Inflammatory macrophage treated with lipopolysaccharide for 1 hour (primary cell): ENCODE results near the gene LRP11.
"Not testable (repeated sequence)": the region's sequence is repeated elsewhere in the genome, so short reads cannot be mapped to it uniquely, and the experiment has no call there.

Source experiments
- DNase-seq, 2 donors: peaks; one replicate each; pipeline ENCODE4 v3.0.0-alpha.2; 2020 to 2022

LRP11 gene

DNA sequence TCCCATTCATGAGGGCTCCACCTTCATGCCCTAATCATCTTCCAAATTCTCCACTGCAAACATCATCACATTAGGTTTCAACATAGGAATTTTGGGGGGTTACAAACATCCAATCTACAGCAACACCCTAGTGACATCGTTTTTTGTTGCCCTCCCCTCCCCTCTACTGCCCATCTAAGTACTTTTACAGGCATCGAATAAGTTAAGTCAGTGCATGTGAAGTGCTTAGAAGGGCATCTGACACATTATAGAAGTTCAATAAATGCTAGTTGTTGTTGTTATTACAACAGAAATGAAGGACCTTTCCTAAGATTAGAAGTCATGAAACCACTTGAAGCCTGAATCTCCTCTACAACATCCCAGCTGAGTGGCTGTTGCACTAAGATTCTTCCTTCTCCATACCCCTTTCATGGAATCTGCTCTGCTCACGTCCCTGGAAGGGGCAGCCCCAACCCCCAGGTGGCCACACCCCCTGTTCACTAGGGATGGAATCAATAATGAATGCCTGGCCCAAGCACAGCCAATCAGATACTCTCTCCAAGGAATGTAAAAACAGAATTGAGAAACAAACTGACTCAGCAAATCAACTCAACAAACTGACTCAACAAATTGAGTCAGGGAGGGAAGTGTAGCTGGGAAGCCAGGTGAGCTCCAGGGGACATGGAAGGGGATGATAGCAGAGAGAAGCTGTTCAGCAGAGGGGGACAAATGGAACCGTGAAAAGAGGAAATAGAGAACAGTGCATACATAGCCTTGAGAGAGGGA lies 3.9 kb upstream of the LRP11 start:
- DNase-seq, result no peak

DNA sequence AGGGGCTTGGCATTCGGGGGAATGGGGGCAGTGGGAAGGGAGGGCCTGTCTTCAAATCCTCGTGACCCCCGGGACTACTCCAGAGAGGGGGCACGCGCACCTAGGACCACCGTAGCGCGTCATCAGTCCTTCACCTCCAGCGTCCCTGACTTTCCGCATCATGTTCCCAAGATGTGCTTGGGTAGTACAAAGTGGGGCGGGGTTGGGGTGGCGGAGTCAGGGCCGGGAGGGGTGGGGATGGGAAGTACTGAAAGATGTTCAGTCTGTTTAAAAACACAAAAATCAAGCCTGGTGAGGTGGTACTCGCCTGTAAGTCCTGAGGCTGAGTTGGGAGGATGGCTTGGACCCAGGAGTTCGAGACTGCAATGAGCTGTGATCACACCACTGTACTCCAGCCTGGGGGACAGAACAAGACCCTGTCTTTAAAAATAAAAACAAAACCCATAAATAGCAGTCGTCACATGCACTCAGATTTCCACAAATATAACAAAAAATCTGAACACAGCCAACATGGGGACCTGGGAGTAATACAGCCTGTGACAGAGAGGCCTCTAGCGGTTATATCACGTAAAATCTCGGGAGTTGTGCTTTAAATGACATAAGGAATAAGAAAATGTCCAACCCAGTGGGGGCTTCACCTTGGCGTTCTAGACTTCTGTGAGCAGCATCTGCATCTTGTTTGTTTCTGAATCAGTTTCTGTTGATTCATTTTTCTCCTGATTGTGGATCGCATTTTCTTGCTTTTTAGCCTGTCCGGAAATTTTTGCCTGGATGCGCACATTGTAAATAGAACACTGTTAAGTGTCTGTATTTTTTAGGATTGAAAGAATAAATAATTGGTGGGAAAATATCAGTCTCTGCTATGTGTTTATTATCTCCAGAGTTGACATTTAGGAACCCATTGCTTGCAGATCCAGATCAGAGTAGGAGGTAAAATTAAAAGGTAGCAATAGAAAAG lies 698 bp upstream of the LRP11 start:
- DNase-seq, result peak; percentile 39 to 71

DNA sequence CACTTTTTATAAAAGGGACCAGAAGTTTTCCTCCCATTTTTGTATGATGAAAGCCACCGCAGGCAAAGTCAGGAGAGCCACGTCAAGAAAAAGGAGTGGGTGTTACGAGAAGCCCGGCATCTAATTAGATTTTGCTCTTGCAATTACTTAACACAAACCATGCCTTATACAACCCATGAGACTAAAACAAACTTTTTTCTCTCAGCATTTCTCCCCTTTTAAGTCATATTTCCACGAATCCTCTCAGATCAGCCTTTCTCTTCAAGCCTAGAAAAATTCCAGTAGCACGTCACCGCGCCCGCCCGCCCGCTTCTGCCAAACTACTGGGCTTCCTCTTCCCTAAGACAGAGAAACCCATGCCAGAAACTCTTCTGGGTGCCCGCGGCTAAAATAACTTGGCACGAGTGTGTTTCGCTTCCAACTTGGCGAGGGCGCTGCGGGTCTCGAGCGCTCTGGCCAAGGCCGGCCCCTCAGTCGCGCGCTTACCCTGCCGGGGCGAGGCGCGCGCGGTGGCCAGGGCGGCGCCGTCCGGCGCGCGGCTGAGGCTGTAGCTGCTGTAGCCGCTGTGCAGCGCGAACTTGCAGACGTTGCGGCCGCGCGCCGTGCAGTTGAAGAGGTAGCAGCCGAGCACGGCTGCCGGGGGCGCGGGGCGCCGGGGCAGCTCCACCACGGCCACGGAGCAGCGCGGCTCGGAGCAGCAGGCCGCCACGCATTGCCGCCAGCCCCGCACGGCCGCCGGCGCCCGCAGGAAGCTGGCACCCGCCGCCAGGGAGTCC lies 1.0 kb downstream of the LRP11 start:
- peak; percentile 72 to 79 for DNase-seq

DNA sequence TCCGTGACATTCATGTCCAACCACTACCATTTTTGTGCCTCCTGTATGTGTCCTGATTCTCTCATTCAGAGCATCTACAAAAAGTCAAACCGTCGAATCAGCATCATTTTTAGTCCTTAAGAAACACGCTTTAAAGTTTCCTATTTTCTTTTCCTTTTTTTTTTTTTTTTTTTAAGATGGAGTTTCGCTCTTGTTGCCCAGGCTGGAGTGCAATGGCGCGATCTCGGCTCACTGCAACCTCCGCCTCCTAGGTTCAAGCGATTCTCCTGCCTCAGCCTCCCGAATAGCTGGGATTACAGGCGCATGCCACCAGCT lies 1.8 kb downstream of the LRP11 start:
- not testable (repeated sequence) for DNase-seq

DNA sequence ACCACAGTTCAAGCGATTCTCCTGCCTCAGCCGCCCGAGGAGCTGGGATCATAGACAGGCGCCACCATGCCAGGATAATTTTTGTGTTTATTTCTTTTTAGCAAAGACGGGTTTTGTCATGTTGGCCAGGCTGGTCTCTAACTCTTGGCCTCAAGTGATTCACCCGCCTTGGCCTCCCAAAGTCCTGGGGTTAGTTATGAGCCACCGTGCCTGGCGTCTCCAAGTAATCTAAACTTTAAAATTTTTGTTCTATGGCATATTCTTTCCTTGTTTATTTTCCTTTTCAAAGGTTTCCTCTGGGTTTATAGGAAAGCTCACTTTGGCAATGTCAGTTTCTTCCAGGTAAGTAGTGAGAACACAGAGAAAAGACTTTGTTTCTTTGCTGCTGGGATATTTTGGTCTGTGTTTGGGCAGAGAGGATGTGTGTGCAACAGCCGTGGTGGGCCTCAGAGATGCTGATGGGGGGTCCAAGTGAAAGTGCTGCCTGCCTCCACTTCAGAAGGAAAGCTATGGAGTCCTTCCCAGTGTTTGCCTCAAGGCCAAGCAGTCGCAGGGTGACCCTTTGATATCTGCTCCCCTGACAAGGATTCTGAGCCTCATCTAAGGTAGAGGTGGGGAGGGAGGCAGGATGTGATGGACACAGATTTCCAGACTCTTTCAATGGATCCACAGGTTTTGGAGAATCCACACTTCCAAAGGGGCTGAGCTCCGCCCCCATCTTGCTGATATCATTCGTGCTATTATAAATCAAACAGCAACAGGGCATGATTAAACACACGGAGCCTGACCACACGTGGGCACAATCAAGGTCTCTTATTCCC lies 2.3 kb downstream of the LRP11 start:
- DNase-seq, result no peak

DNA sequence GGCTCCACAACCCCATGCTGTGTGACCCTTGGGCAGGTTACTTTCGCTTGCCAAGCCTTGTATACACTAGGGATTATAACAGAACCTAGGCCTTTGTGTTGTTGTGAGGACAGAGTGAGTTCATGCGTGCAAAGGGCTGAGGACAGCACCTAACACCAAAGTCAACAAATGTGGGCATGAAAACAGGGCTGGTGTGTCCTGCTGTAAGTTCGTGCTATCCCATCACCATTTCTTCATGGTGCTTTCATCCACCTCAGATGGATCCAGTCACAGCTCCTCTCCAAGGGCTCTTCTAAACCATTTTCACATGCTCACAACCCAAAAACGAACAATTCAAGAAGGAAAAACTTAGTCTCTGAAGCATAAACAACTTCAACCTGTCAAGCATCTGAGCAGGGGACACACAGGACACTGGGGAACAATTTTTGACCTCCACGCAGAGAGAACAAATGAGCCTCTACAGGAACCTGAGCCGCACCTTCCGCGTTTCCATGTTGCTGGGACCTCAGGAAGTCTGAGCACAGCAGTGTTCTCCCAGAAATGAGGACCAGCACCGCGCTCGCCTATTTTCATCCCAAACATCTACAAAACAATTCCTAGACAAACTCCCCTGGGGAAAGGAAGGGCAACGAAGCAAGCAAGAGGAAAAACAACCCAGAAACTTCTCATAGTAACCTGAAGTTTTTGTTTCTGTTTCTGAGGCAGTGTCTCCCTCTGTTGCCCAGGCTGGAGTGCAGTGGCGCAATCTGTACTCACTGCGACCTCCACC lies 3.1 kb downstream of the LRP11 start:
- no peak for DNase-seq

DNA sequence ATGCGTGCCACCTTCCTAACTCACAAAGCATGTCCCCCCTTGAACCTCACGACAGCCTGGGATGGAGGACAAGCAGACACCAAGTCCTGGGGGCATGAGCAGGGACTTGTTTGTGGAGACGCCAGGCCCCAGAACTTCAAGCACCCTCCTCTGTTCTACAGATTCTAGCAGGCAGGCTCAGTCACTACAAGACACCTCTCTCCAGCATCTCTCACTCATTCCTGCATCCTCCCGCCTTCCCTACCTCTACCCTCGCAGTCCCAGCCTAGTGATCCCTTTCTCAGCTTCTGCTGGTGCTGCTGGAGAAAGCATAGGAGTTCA lies 3.7 kb downstream of the LRP11 start:
- no peak for DNase-seq

DNA sequence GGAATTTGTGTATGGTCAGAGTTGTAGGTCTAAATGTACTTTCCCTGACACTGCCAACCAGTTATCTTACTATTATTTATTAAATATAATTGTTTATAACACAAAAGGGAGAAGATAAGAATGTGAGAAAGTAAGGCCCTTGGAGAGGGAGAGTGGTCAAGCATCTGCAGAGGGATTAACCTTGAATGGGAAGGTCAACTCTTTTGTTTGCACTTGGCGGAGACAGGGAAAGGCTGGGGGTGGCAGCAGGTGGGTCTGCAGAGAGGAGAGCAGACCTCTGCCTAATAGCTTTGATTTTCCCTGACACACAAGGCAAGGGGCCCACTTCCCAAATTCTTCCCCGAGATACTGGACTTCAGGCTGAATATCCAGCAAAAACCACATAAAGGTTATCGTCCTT lies 4.2 kb downstream of the LRP11 start:
- no peak for DNase-seq

DNA sequence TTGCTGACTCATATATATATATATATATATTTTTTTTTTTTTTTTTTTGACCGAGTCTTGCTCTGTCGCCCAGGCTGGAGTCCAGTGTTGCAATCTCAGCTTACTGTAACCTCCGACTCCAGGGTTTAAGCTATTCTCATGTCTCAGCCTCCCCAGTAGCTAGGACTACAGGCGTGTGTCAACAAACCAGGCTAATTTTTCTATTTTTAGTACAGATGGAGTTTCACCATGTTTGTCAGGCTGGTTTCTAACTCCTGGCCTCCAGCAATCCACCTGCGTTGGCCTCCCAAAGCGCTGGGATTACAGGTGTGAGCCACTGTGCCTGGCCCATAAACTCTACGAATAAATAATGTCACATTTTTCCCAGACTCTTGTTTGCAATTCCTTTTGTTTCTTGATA lies 4.8 kb downstream of the LRP11 start:
- DNase-seq, result no peak

DNA sequence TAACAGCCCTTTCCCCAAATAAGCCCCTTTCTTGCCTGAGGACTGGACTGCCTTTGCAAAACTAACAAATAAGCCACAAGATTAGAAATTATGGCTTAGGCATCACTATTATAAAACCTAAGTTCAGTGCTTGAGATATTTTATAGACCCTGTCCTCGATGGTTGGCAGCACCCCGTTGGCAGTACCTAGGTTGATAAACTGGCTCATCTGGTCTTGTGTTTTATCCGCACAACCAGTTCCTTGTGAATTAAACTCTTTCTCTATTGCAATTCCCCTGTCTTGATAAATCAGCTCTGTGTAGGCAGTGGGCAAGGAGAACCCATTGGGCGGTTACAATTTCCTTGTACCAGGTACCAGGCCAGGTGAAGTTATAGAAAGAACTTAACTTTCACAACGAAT lies 6.6 kb downstream of the LRP11 start:
- DNase-seq, result no peak

DNA sequence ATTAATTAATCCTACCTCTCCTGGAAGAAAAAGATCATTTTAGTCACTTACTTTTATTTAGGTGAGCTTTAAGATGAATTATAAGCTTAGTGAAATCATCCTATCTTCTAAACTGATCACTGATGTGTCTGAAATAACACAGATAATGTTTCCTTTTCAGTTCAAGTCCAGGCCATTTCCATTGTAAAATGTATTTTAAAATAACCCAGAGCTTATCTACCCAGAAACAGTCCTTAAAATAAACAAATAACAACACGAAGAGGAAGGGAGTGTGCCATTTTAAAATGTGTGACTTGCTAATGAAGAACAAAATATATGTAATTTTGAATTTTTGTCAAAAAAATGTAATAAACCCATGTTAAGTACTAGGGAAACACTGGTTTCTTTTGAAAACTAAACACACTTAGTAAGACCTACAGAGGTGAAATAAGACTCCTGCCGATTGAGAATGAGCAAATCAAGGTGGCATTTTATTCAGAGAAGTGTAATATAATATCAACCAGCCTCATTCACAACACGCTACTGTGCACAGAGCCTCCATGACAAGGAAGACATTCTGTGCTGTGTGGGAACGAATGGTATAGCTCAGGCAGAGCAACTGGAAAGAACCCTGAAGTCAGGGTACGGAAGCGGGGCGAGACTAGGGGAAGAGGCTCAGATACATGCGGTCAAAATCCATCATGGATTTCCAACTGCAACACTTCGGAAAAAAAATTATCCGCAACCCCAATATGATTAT lies 7.7 kb downstream of the LRP11 start:
- no peak for DNase-seq

DNA sequence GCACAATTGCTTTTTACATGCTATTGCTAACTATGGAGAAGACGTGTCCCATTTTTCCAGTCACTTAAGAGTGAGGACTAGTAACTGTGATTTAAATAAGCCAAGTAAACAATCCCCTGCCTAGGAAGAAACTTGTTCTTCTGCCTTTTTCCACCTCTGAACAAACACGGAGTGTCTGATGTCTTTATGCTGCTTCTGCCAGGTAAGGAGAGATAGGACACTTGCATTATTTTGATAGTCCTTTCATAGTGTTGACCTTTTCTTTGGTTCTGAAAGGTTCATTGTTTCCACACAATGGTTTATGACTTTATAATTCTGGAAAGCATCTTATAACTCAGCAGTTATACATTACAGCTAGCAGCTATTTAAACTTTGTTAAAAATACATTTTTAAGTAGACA lies 8.4 kb downstream of the LRP11 start:
- DNase-seq, result no peak

DNA sequence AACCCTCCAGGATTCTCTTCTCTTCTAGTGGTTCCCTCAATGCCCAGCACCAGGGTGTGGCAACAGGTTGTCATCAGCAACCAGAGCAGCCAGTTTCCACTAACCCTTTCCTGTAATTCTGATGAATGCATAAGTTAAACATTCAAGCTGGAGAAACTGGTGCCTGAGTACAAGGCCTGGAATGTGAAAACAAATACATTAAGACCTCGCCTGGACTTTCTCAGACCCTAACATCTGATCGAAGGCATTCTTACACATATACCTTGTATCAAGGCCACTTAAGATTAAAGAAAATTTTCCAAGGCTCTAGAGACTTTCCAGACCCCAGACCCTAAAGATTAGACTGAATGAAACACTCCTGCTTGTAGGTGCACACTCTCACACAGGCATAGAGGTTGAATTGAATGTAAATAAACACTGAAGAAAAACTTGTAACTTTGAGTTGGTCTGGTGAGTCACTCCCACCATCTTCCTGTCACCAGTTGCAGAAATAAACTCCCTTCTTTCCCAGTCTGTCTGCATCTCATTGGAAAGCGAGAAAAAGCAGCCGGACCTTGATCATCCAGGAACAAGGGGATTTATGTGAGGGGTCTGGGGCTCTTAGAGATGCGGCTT lies 9.0 kb downstream of the LRP11 start:
- no peak for DNase-seq

DNA sequence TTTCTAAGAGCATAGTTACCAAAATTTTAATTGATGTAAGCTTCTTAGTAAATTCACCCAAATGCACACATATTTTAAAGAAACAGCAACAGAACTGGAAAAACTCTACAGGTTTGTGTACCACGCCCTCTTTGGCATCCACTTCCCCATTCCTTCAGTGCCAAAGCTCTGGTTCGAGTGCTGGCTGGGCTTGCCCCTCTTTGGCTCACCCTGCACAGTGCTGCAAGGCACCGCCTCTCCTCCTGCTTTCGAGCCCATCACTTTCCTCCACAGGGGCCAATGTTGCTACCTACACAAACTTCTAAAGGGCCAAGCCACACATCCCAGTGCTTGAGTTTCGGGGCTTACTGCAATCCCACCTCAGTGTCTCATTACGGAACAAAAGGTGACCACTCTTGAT lies 9.6 kb downstream of the LRP11 start:
- no peak for DNase-seq

DNA sequence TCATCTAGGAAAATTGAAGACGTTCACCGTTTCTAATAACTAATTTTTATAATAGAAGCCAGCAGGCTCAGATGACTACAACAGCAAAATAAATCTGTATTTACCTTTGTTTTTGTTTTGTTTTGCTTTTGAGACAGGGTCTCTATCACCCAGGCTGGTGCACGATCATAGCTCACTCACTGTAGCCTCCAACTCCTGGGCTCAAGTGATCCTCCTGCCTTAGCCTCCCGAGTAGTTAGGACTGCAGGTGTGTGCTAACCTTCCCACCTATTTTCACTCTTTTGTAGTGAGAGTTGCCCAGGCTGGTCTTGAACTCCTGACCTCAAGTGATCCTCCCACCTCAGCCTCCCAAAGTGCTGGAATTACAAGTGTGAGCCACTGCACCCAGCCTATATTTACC lies 10.1 kb downstream of the LRP11 start:
- not testable (repeated sequence) for DNase-seq

DNA sequence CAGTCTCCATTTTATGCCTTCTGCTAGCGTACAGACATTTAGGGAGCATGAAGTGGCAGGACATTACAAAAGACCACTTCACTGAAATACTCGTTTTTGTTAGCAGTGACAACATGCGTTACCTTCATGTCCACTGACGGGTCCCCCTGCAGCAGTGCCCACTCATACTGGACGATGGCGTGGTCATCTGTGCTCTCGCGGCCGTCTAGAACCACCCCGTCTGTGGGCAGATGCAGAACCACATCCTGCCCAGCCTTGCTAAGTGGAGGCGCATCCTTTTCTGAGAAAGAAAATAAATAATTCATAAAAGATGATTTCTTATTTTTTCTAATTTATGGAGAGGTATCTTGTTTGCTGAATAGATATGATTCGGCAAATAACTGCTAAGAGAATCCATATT lies 11.3 kb downstream of the LRP11 start:
- no peak for DNase-seq

DNA sequence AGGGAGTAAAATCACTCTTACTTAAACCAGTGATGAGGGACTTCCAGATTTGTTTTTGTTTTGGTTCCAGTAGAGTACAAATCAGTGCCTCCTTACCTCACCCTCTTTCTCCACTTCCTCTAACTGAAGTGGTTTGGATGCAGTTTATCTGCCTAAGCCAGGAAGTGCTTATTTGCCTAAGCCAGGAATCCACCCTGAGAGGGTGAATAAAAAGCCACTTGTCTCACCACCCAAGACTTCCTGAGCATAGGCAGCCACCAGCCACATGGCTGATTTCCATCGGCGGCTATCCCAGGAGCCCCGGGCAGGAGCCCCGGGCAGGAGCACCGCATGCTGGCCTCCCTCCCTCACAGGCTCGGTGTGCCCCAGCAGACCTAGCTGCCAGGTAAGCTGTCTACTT lies 12.0 kb downstream of the LRP11 start:
- peak; percentile 71 to 92 for DNase-seq

DNA sequence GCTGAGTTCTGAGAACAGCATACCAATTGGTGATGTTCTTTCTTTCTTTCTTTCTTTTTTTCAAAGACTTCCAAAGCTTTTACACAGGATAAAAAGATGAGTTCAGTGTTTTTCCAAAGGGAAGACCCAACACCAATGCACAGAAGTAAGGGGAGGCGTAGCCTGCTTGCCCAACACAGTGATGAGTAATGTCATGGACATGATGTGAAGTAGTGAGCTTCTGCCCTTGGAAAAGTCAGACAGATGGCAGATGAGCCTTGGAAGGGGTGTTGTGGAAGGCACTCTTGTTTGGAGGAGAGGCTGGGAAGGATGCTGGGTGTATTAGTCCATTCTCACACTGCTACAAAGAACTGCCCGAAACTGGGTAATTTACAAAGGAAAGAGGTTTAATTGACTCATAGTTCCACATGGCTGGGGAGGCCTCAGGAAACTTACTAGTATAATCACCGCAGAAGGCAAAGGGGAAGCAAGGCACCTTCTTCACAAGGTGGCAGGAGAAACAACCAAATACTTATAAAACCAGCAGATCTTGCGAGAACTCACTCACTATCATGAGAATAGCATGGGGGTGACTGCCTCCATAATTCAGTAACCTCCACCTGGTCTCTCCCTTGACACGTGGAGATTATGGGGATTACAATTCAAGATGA lies 12.6 kb downstream of the LRP11 start:
- DNase-seq, result no peak

DNA sequence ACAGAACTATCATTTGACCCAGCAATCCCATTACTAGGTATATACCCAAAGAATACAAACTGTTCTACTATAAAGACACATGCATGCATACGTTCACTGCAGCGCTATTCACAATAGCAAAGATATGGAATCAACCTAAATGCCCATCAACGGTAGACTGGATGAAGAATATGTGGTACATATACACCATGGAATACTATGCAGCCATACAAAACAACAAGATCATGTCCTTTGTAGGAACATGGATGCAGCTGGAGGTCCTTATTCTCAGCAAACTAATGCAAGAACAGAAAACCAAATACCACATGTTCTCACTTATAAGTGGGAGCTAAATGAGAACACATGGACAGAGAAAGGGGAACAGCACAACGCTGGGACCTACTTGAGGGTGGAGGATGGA lies 15.8 kb downstream of the LRP11 start:
- not testable (repeated sequence) for DNase-seq

DNA sequence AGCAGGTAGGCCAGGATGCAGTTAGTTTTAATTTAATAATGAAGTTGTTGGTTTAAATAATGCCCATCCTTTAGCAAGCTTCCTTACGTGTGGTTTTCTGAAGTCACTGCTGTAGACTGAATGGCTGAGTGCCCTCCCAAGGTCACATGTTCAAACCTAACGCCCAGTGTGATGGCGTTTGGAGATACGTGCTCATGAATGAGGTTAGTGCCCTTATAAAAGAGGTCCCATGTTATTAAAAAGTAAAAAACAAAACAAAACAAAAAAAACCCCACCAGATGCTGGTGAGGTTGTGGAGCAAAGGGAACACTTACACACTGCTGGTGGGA lies 16.3 kb downstream of the LRP11 start:
- no peak for DNase-seq
